ENCODE data around the gene ABHD3.
"Not testable (repeated sequence)": the region's sequence is repeated elsewhere in the genome, so short reads cannot be mapped to it uniquely, and the experiment has no call there.

Gene ABHD3

GRCh38 chr18:21702602-21703001 lies 2.0 kb downstream of the ABHD3 start:
- no peak for TF ChIP-seq CTCF (IDR thresholded peaks at IDR 0.05; ENCODE audit: borderline replicate concordance, insufficient read depth, low read depth, low read length)
- no peak overlapping the region for H3K4me3 ChIP-seq (ENCODE audit: low read depth, low read length)

GRCh38 chr18:21701621-21702020 lies 3.0 kb downstream of the ABHD3 start:
- no peak overlapping the region for H3K4me3 ChIP-seq (ENCODE audit: low read depth, low read length)
- TF ChIP-seq CTCF (IDR thresholded peaks at IDR 0.05; ENCODE audit: borderline replicate concordance, insufficient read depth, low read depth, low read length): no peak

- no peak for TF ChIP-seq CTCF (IDR thresholded peaks at IDR 0.05; ENCODE audit: borderline replicate concordance, insufficient read depth, low read depth, low read length)
- H3K4me3 ChIP-seq (ENCODE audit: low read depth, low read length): no peak overlapping the region
Observed at GRCh38 chr18:21700528-21701075, 4.0 kb downstream of the ABHD3 start.

- no peak for TF ChIP-seq CTCF (IDR thresholded peaks at IDR 0.05; ENCODE audit: borderline replicate concordance, insufficient read depth, low read depth, low read length)
- no peak overlapping the region for H3K4me3 ChIP-seq (ENCODE audit: low read depth, low read length)
Observed at GRCh38 chr18:21693322-21693721, 11.3 kb downstream of the ABHD3 start.

- TF ChIP-seq CTCF (IDR thresholded peaks at IDR 0.05; ENCODE audit: borderline replicate concordance, insufficient read depth, low read depth, low read length): no peak
- no peak overlapping the region for H3K4me3 ChIP-seq (ENCODE audit: low read depth, low read length)
Observed at GRCh38 chr18:21689736-21690135, 14.8 kb downstream of the ABHD3 start.

GRCh38 chr18:21686282-21687105 lies 18.1 kb downstream of the ABHD3 start:
- H3K4me3 ChIP-seq (ENCODE audit: low read depth, low read length): no peak overlapping the region
- TF ChIP-seq CTCF (IDR thresholded peaks at IDR 0.05; ENCODE audit: borderline replicate concordance, insufficient read depth, low read depth, low read length): no peak

- H3K4me3 ChIP-seq (ENCODE audit: low read depth, low read length): not testable (repeated sequence)
Observed at GRCh38 chr18:21685556-21685981, 19.0 kb downstream of the ABHD3 start.
